Measurements from ENCODE around the gene RASSF3. TPM values are rescaled to one million over a fixed set of nuclear protein-coding genes. Genes with fewer than 3 reads are reported as not detected.

Gene RASSF3
- total and polyA plus RNA-seq, 2 of the 13 experiments (the other 11 are each of a cell fraction or from before 2014, with no cell fraction given), result 15.5 to 16.0 TPM

DNA sequence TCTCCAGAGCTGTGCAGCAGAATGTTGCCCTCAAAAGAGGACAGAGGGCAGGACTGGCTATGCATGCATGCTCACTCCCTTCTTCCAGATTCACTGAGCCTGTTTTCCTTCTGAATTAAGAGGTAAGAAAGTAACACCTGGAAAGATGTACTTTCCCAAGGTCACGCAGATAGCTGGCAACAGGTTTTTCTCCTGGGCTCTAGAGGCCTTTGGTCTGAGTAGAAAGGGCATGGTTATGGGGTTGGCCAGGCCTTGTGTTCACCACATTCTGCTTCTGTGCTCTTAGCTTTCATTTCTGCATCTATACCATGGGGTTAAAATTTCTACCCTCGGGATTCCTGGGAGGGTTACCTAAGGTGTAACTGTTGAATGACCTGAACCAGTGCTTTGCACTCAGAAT lies 57.5 kb downstream of the RASSF3 start:
- peaks cover 44% of the 10 kb centered on the region for H3K79me2 ChIP-seq (ENCODE audit: insufficient read depth, low read length)
- ATAC-seq (0 out of 3 replicates have a peak, but pooled peaks have one; percentile 19), DNase-seq (ENCODE audit: low spot score) (no peak), FAIRE-seq (no peak)
- intact Hi-C loops (cut with micrococcal nuclease; ENCODE audit: unreplicated experiment) (loop anchor here (5.0 kb wide), 1 partner anchor 40 kb away; no protein-coding TSS in a partner anchor), in situ Hi-C loops (cut with HindIII; ENCODE audit: extremely low pct_ligation_motif_present, low pct_unique_long_range_greater_than_20kb) (no loop called here)
- no TSS peak for BruUV-seq (replicated peaks)
- no peaks in the 10 kb centered on the region for H3K27me3 ChIP-seq (ENCODE audit: control insufficient read depth in 1 of 2, insufficient read depth in 2 of 2, low read length in 2 of 2)
- H2AFZ ChIP-seq (ENCODE audit: low read length), result no peak overlapping the region
- no peak overlapping the region for H3K27ac ChIP-seq (ENCODE audit: extremely low read length, insufficient read depth, low read length)
- no peak overlapping the region for H3K9ac ChIP-seq (ENCODE audit: insufficient read depth, low read depth, low read length)
- no peaks in the 10 kb centered on the region for H3K9me3 ChIP-seq (ENCODE audit: low read length)
- ChIA-PET POLR2A (interaction anchor here (1.0 to 1.1 kb wide), 2 partner anchors 42 to 57 kb away, joined by 3 to 5 read pairs; no protein-coding TSS in a partner anchor), CTCF (ENCODE audit: low intra/inter-chr PET ratio, low total read pairs) (no interaction called here)
- H3K4me2 ChIP-seq (ENCODE audit: low read depth, low read length), result peak overlapping the region; percentile 14; the same call in 1 of the 2 replicates
- no peak overlapping the region for H3K4me3 ChIP-seq (replicated peaks in 1 of 3; ENCODE audit: insufficient read depth in 1 of 3, low read depth in 2 of 3, low read length in 3 of 3)
- TF ChIP-seq, protein P1, sequence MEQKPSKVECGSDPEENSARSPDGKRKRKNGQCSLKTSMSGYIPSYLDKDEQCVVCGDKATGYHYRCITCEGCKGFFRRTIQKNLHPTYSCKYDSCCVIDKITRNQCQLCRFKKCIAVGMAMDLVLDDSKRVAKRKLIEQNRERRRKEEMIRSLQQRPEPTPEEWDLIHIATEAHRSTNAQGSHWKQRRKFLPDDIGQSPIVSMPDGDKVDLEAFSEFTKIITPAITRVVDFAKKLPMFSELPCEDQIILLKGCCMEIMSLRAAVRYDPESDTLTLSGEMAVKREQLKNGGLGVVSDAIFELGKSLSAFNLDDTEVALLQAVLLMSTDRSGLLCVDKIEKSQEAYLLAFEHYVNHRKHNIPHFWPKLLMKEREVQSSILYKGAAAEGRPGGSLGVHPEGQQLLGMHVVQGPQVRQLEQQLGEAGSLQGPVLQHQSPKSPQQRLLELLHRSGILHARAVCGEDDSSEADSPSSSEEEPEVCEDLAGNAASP (CRISPR knock-in tag; IDR thresholded peaks at IDR 0.05; ENCODE audit: borderline replicate concordance), result no peak
- peak; percentile 54; the same call in 1 of the 2 replicates for TF ChIP-seq ZNF652 (CRISPR knock-in tag; IDR thresholded peaks at IDR 0.05; ENCODE audit: borderline replicate concordance, low read depth)
- 54% methylated on average over 2 of the region's 2 CpGs for WGBS (ENCODE audit: low lambda C conversion rate)
- H3K36me3 ChIP-seq (replicated peaks in 1 of 2; ENCODE audit: control insufficient read depth in 1 of 2, insufficient read depth in 2 of 2, low read length in 2 of 2), result no peaks in the 10 kb centered on the region
- no peaks in the 10 kb centered on the region for H4K20me1 ChIP-seq (ENCODE audit: insufficient read depth, low read length)
- H3K4me1 ChIP-seq (ENCODE audit: insufficient read depth, low read length), result peaks cover 88% of the 10 kb centered on the region

GRCh38 chr12:64669270-64669842 lies 59.1 kb downstream of the RASSF3 start:
- DNase-seq (ENCODE audit: low spot score) (peak; percentile 49), FAIRE-seq (peak; percentile 49), ATAC-seq (peak; percentile 86)
- Histone ChIP-seq H3K4me3 (replicated peaks in 1 of 3; ENCODE audit: insufficient read depth in 1 of 3, low read depth in 2 of 3, low read length in 3 of 3) (peak overlapping the region; percentile 11 to 33 (median 33); a peak in 5 of 6 replicates), H3K27ac (ENCODE audit: extremely low read length, insufficient read depth, low read length) (peak overlapping the region; percentile 78), H4K20me1 (ENCODE audit: insufficient read depth, low read length) (no peaks in the 10 kb centered on the region), H3K9me3 (ENCODE audit: low read length) (no peaks in the 10 kb centered on the region), H3K27me3 (ENCODE audit: control insufficient read depth in 1 of 2, insufficient read depth in 2 of 2, low read length in 2 of 2) (no peaks in the 10 kb centered on the region), H3K9ac (ENCODE audit: insufficient read depth, low read depth, low read length) (peak overlapping the region; percentile 51; the same call in 1 of the 2 replicates), H3K4me1 (ENCODE audit: insufficient read depth, low read length) (peaks cover 96% of the 10 kb centered on the region), H3K36me3 (replicated peaks in 1 of 2; ENCODE audit: control insufficient read depth in 1 of 2, insufficient read depth in 2 of 2, low read length in 2 of 2) (no peaks in the 10 kb centered on the region), H2AFZ (ENCODE audit: low read length) (no peak overlapping the region), H3K4me2 (ENCODE audit: low read depth, low read length) (peak overlapping the region; percentile 89), H3K79me2 (ENCODE audit: insufficient read depth, low read length) (peaks cover 41% of the 10 kb centered on the region)
- BruUV-seq (replicated peaks), result no TSS peak
- CTCF ChIA-PET (ENCODE audit: low intra/inter-chr PET ratio, low total read pairs), result no interaction called here
- intact Hi-C loops (cut with micrococcal nuclease; ENCODE audit: unreplicated experiment) (loop anchor here (5.0 kb wide), 1 partner anchor 42 kb away; no protein-coding TSS in a partner anchor), in situ Hi-C loops (cut with HindIII; ENCODE audit: extremely low pct_ligation_motif_present, low pct_unique_long_range_greater_than_20kb) (no loop called here)
- WGBS (ENCODE audit: low lambda C conversion rate), result 0% methylated on average over 10 of the region's 10 CpGs
- POLR2A ChIA-PET, result interaction anchor here (0.7 kb wide), 2 partner anchors 58 to 61 kb away, joined by 3 to 4 read pairs; no protein-coding TSS in a partner anchor
- no peak for TF ChIP-seq ZNF616 (CRISPR knock-in tag; IDR thresholded peaks at IDR 0.05; ENCODE audit: low read depth)
- no peak for TF ChIP-seq SAFB2 (CRISPR knock-in tag; IDR thresholded peaks at IDR 0.05; ENCODE audit: borderline replicate concordance, low read depth)
- TF ChIP-seq ZNF101 (CRISPR knock-in tag; IDR thresholded peaks at IDR 0.05; ENCODE audit: borderline replicate concordance, low read depth), result no peak
- no peak for TF ChIP-seq HES4 (CRISPR knock-in tag; IDR thresholded peaks at IDR 0.05; ENCODE audit: borderline replicate concordance)
- peak; percentile 57 for TF ChIP-seq ETV5 (CRISPR knock-in tag; IDR thresholded peaks at IDR 0.05; ENCODE audit: borderline replicate concordance)
- TF ChIP-seq ZNF263 (CRISPR knock-in tag; IDR thresholded peaks at IDR 0.05), result no peak
- no peak for TF ChIP-seq ARNT2 (CRISPR knock-in tag; IDR thresholded peaks at IDR 0.05; ENCODE audit: low read depth)
- TF ChIP-seq ZFAT (CRISPR knock-in tag; conservative IDR thresholded peaks at IDR 0.05), result no peak
- peak; percentile 69; the same call in 1 of the 2 replicates for TF ChIP-seq REPIN1 (CRISPR knock-in tag; IDR thresholded peaks at IDR 0.05; ENCODE audit: borderline replicate concordance, low read depth)
- TF ChIP-seq, protein P2, sequence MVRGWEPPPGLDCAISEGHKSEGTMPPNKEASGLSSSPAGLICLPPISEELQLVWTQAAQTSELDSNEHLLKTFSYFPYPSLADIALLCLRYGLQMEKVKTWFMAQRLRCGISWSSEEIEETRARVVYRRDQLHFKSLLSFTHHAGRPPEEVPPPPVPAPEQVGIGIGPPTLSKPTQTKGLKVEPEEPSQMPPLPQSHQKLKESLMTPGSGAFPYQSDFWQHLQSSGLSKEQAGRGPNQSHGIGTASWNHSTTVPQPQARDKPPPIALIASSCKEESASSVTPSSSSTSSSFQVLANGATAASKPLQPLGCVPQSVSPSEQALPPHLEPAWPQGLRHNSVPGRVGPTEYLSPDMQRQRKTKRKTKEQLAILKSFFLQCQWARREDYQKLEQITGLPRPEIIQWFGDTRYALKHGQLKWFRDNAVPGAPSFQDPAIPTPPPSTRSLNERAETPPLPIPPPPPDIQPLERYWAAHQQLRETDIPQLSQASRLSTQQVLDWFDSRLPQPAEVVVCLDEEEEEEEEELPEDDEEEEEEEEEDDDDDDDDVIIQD (CRISPR knock-in tag; IDR thresholded peaks at IDR 0.05; ENCODE audit: low read depth), result 0 out of 2 replicates have a peak, but pooled peaks have one; percentile 15
- no peak for TF ChIP-seq SMARCC2 (IDR thresholded peaks at IDR 0.05)

All from HepG2 (cell line).